ENCODE results near the gene VPS37B. TPM values are rescaled to one million over a fixed set of nuclear protein-coding genes. Genes with fewer than 3 reads are reported as not detected.
"Not testable (repeated sequence)": the region's sequence is repeated elsewhere in the genome, so short reads cannot be mapped to it uniquely, and the experiment has no call there.

VPS37B gene
- total RNA-seq, 2 experiments from 2014 or later, result 33.4 to 36.8 TPM

DNA sequence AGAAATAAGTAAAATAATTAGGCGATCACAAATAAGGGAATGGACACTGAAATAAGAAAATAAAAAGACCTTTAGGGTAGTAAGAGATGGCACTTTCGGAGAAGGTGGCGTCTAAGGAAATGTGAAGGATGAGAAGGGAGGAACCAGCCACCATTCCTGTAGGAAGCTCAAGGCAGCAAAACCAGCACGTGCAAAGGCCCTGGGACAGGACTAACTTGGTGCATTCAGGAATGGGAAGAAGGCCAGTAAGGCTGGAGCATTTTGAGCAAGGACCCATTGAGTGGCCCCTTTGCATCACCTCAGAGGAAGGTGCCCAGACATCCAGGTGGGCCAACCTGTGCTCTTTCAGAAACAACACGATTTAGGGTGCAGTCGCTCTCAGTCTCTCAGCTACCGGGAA is 738 bp upstream of the VPS37B start:
- Mint-ChIP-seq H3K4me1 (peaks cover 77% of the 10 kb centered on the region), H3K4me3 (peak overlapping the region; percentile 90), H3K36me3 (peaks cover 6% of the 10 kb centered on the region), H3K27me3 (no peaks in the 10 kb centered on the region), H3K27ac (peak overlapping the region; percentile 90), H3K9me3 (no peaks in the 10 kb centered on the region)
- POLR2A ChIA-PET, result interaction anchor here (0.6 to 2.4 kb wide), 8 partner anchors 8 to 487 kb away, joined by 3 to 14 read pairs (median 4); partner anchors contain the start of genes MPHOSPH9 and MTRFR
- DNase-seq (no peak), ATAC-seq (ENCODE audit: low read depth) (no peak)

DNA sequence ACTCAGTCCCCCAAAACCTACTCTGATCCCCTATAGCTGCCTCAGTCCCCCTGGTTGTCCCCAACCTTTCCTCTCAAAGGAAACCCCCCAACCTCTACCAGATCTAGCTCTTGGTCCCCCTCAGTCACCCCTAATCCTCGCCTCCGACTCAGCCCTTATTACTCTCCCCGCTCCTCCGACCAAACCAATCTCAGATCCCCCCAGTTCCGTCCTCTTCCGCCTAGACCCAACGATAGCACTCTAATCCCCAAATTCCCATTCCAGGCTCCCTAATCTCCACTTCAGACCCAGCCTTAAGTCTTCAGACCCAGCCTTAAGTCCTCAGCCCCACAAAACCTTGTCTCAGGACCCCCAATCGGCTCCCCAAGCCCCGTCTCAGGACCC is 612 bp downstream of the VPS37B start:
- POLR2A ChIA-PET, result interaction anchor here (0.6 to 1.5 kb wide), 7 partner anchors 13 to 338 kb away, joined by 3 to 4 read pairs (median 3); partner anchors contain the start of genes ABCB9, MTRFR and OGFOD2
- peak overlapping the region; percentile 90 for H3K27ac Mint-ChIP-seq
- no peak for ATAC-seq (ENCODE audit: low read depth)

DNA sequence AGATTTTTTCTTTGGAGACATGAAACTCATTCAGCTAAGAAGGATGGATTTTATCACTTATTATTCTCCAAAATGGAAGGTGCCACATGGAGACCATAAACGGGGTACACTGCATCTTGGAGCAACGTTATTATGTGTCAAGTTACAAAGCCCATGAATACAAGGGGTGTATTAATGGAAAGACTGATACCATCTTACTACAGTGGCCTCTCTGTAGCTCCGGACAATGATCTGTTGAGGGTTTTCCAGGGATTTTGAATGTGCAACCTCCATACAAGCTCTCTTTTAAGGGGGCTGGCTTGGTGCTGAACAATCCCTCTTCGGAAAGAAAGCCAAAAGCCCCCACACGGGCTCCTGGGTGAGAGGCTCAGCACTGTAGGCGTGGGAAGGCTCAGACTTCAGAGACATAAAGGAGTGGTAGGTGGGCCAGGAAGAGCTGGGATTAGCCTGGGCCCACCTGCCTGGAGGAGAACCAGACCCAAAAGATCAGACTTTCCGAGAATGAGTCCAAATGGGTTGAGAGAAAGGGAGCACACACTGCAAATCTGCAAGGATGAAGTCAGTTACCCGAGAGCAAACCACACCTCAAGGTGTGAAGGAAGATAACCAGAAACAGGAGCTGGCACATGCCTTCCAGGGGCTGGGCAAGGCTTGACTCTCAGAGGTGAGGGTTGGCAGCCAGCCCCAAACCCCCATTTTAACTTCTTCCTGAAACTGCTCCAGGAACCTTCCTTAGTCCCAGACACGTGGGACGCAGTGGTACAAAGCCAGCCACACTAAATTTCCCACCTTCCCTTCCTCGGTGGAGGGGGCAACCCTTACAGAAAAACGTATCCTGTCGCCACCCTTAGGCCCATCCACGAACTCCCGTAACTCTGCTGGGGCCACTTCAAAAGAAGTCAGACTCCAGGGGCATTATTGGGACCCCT is 1.5 kb downstream of the VPS37B start:
- ATAC-seq (ENCODE audit: low read depth) (no peak), DNase-seq (no peak)
- Mint-ChIP-seq H3K4me3 (peak overlapping the region; percentile 90), H3K4me1 (peaks cover 74% of the 10 kb centered on the region), H3K36me3 (peaks cover 7% of the 10 kb centered on the region), H3K27me3 (no peaks in the 10 kb centered on the region), H3K27ac (peak overlapping the region; percentile 90), H3K9me3 (no peaks in the 10 kb centered on the region)
- POLR2A ChIA-PET, result interaction anchor here (1.1 to 1.5 kb wide), 6 partner anchors 12 to 339 kb away, joined by 3 to 5 read pairs (median 4); partner anchors contain the start of genes ABCB9, MTRFR and OGFOD2

More for the DNA sequence above, 612 bp downstream of the VPS37B start:
- H3K27me3 Mint-ChIP-seq, result no peaks in the 10 kb centered on the region
- H3K36me3 Mint-ChIP-seq, result peaks cover 6% of the 10 kb centered on the region
- no peaks in the 10 kb centered on the region for H3K9me3 Mint-ChIP-seq
- H3K4me1 Mint-ChIP-seq, result peaks cover 75% of the 10 kb centered on the region
- peak overlapping the region; percentile 90 for H3K4me3 Mint-ChIP-seq
- no peak for DNase-seq

DNA sequence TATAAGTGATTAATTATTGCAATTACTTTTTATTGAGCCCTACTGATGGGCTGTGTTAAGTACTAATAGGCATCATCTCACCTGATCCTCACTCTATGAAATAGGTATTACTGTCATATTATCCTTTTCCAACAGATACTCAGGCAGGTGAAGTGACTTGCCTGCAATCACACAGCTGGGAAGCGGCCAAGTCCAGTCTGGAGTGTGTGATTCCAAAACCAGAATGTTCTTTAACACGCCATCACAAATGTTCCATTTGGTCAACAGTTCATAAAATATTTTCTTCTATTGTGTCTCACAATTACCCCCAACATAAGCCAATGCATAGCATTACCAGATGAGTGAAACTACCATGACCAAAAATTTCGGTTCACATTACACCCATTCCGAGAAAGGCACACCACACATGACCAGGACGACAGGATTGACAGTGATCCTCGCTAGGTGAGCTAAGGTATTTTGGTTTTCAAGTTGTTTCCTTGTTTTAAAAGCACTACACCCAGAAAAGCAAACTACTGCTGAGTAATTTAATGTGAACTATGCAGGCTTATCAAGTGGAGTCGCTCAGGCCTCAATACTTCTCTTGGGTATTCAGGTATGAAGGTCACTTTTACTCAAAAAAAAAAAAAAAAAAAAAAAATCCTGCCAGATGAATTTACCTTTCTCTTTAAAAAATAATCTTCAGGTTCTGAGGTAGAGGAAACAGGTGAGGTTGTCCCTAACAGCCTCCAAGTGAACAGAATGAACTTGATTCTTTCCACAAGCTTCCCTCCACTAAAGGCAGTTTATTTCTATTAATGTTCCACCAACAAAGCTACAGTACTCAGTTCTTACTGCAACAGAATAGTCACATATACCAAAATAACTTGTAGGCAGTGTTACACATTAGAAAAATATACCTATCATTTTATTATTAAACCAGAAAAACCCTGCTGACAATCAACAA is 2.4 kb downstream of the VPS37B start:
- Mint-ChIP-seq H3K27me3 (no peaks in the 10 kb centered on the region), H3K27ac (no peak overlapping the region), H3K4me3 (peak overlapping the region; percentile 90), H3K4me1 (peaks cover 75% of the 10 kb centered on the region), H3K9me3 (no peaks in the 10 kb centered on the region), H3K36me3 (peaks cover 7% of the 10 kb centered on the region)
- no peak for DNase-seq
- ATAC-seq (ENCODE audit: low read depth), result no peak
- POLR2A ChIA-PET, result interaction anchor here (1.4 to 1.5 kb wide), 3 partner anchors 17 to 73 kb away, joined by 4 to 5 read pairs (median 5); partner anchors contain the start of gene ABCB9

DNA sequence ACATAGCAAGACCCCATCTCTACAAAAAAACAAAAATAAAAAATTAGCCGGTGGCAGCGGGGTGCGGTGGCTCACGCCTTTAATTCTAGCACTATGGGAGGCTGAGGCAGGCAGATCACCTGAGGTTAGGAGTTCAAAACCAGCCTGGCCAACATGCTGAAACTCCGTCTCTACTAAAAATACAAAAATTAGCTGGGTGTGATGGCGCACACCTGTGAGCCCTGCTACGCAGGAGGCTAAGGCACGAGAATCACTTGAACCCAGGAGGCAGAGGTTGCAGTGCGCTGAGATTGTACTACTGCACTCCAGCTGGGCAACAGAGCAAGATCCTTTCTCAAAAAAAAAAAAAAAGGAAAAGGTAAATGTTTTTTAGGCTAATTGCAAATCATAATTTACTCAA is 3.2 kb downstream of the VPS37B start:
- ATAC-seq (ENCODE audit: low read depth); DNase-seq; H3K27ac Mint-ChIP-seq; H3K36me3 Mint-ChIP-seq; H3K27me3 Mint-ChIP-seq; POLR2A ChIA-PET; H3K9me3 Mint-ChIP-seq: not testable (repeated sequence)
- H3K4me1 Mint-ChIP-seq, result peaks cover 74% of the 10 kb centered on the region
- H3K4me3 Mint-ChIP-seq, result peak overlapping the region; percentile 19

DNA sequence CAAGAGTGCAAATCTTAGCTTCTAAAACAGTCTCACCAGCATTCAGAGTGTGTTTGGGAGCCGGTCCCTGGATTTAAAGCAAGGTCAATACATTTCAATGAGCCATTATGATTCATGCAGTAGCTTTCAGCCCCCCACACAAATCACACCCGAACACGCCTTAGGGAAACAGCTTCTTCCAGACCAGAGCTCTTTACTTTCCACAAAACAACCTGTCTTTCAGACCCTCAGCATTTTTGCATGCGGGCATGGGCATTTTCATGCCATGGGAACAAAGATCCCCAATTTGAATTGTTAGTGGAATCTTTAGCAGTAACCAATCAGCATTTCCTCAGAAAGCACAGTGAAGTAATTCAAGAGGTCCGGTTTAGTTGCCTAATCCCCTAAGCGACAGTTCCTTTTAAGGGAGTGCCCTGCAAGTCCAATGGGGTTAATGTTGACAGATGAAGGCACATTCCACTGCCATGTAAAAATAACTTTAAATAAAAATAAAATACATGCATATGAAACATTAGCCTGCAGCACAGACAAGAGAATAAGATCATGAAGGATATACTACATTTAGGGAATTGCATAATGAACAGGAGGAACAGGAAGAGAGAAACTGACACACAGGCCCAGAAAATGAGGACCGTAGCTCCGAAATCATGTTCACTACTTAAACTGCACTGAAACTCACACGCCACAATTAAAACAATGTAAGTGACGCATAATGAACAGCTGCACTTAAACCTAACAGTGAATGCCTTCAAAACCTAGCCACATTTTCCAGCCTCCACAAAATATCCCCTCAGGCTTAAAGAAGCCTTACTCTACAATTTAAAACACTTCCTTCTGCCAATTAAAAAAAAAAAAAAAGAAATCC is 4.0 kb downstream of the VPS37B start:
- Mint-ChIP-seq H3K27ac (no peak overlapping the region), H3K4me1 (peaks cover 77% of the 10 kb centered on the region), H3K4me3 (no peak overlapping the region), H3K36me3 (peaks cover 7% of the 10 kb centered on the region), H3K27me3 (no peaks in the 10 kb centered on the region), H3K9me3 (no peaks in the 10 kb centered on the region)
- POLR2A ChIA-PET, result no interaction called here
- DNase-seq (no peak), ATAC-seq (ENCODE audit: low read depth) (no peak)

DNA sequence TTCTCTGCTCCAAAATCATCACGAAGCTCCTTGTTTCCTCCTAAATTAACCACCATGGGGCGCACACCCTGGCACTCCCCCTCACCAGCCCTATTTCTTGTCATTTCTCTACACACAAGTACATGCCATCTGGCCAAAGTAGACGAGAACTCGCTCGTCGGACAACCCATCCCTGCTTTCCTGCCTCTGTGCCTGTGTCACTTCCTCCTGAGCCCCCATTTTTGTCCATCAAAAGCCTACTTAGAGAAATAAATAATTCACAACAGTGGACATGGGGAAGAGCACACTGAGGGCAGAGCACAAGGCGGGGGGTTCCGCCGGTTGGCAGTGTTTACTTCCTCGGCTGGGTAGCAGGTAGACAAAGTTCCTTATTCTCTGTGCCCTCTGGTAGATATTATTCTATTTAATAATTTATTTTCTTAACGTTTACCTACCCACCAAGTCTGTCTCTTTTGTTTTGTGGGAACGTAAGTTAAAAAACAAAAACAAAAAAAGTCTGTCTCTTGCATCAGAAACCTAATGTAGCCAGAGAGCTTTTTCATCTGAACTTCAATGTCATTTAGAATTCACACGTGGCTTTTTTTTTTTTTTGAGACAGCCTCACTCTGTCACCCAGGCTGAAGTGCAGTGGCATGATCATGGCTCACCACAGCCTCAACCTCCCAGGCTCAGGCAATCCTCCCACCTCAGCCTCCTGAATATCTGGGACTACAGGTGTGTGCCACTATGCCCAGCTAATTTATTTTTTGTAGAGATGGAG is 6.0 kb downstream of the VPS37B start:
- Mint-ChIP-seq H3K4me1 (peaks cover 73% of the 10 kb centered on the region), H3K36me3 (peaks cover 7% of the 10 kb centered on the region), H3K4me3 (peak overlapping the region; percentile 65), H3K27ac (peak overlapping the region; percentile 72), H3K27me3 (no peaks in the 10 kb centered on the region), H3K9me3 (no peaks in the 10 kb centered on the region)
- no peak for ATAC-seq (ENCODE audit: low read depth)
- no peak for DNase-seq
- POLR2A ChIA-PET, result interaction anchor here (0.7 to 2.8 kb wide), 3 partner anchors 8 to 86 kb away, joined by 3 to 14 read pairs (median 3); no protein-coding TSS in a partner anchor

DNA sequence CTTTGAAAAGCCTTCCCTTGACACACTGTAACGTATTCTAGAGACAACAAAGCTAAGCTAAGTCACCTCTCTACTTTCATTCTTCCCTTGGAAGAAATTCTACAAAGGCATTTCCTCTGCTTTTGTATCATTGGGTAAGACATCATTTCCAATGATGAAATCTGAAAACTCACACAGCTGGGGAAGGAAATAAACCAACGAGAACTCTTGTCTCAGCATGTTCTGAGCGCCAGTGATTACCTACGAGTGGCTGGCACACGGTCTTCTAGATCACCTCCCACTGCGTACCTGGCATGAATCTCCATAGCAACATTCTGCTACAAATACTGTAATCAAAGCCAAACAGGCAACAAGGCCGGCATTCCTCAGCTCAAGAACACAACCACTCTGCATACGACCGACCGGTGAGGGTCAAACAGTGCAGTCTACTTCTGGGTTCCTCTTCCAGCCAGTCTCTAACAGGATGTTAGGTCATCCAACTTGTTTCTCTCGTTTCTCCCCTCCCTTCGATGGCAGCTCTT is 7.6 kb downstream of the VPS37B start:
- H3K27me3 Mint-ChIP-seq, result no peaks in the 10 kb centered on the region
- peaks cover 16% of the 10 kb centered on the region for H3K36me3 Mint-ChIP-seq
- DNase-seq, result no peak
- H3K27ac Mint-ChIP-seq, result peak overlapping the region; percentile 97
- POLR2A ChIA-PET, result interaction anchor here (1.3 to 2.8 kb wide), 5 partner anchors 10 to 23 kb away, joined by 4 to 14 read pairs (median 6); no protein-coding TSS in a partner anchor
- H3K9me3 Mint-ChIP-seq, result no peaks in the 10 kb centered on the region
- H3K4me3 Mint-ChIP-seq, result peak overlapping the region; percentile 88
- H3K4me1 Mint-ChIP-seq, result peaks cover 69% of the 10 kb centered on the region
- peak; percentile 75 for ATAC-seq (ENCODE audit: low read depth)

DNA sequence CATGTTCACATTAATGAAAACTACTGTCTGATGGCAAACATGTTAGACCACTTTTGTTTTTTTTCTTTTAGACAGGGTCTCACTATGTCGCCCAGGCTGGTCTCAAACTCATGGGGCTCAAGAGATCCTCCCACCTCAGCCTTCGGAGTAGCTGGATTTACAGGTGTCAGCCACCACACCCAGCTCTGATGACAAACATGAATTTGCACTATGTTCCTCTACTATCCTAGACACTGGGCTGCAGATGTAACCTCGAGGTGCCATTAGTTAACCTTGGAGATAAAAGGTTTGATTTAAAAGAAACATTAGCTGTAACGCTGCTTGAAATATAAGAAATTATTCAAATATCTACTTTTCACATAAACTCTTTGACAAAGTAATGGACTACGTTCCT is 8.1 kb downstream of the VPS37B start:
- Mint-ChIP-seq H3K27ac (peak overlapping the region; percentile 97), H3K27me3 (no peaks in the 10 kb centered on the region), H3K4me3 (peak overlapping the region; percentile 88), H3K9me3 (no peaks in the 10 kb centered on the region), H3K4me1 (peaks cover 73% of the 10 kb centered on the region), H3K36me3 (peaks cover 18% of the 10 kb centered on the region)
- DNase-seq (no peak), ATAC-seq (ENCODE audit: low read depth) (peak; percentile 5)
- POLR2A ChIA-PET, result interaction anchor here (1.3 to 2.8 kb wide), 5 partner anchors 10 to 23 kb away, joined by 4 to 14 read pairs (median 6); no protein-coding TSS in a partner anchor

DNA sequence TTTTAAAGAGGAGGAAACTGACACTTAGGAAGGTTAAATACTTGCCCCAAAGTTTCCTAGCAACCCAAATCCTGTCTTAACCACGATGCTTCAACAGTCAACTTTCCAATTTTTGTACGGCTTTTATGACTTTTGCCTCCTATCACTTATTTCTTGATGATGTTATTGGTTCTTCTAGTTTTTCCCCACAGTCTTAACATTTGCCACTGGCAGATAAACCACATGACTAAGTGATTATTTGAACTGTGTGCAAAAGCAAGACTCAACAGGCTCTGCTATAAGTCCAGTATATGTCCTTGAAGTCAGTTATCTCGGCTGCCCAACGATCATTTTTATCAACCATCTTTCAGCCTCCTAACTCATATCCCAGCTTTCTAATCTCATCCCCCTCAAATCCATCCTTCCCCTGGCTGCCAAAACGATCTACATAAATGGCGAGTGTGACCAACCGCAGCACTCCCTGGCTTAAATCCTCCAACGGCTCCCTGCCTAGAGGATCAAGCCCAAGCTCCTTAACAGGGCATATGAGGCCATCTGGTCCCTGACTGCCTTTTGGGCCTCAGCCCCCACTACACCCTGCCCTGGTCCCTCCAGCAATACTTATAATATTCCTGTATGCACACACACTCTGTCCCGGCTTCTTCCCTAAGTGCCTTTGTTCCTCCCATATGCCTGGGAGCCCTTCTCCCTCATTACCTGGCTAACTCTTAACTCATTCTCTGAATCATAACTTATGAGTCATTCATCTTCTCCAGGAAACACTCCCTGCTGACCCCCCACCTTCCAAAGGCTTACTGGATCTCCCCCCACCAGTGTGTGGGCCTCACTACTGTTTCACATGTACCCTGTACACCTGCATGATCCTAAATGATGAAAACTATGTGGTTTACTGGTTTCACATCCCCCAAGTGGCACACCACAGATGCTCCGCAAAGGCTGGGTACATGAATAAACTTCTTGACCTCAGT is 8.8 kb downstream of the VPS37B start:
- Mint-ChIP-seq H3K4me3 (peak overlapping the region; percentile 88), H3K27me3 (no peaks in the 10 kb centered on the region), H3K9me3 (no peaks in the 10 kb centered on the region), H3K36me3 (peaks cover 15% of the 10 kb centered on the region), H3K4me1 (peaks cover 73% of the 10 kb centered on the region), H3K27ac (peak overlapping the region; percentile 97)
- DNase-seq (no peak), ATAC-seq (ENCODE audit: low read depth) (peak; percentile 40)
- POLR2A ChIA-PET, result interaction anchor here (1.2 to 2.8 kb wide), 4 partner anchors 11 to 346 kb away, joined by 3 to 14 read pairs (median 9); partner anchors contain the start of genes MPHOSPH9 and MTRFR
